ENCODE measurements around the gene PRRX1.

The PRRX1 gene

DNA sequence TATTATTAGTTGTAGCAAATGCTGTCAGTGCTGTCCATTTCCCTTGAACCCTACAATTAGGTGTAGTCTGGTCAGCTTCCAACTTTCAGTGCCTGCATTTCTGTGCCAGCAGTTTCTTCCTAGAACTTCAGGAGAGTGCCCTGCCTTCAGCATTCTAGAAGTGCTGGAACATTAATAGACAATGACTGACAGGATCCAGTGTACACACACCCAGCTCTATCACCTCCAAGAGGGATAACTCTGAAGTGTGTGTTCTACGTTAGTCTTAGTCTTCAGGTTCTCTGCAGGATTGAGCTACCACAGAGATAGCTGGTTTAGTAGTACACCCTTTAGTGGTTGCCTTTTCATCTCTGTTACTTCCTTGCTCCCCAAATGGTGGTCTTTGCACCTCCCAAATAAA is 61.4 kb downstream of the PRRX1 start:
- no peak for DNase-seq

DNA sequence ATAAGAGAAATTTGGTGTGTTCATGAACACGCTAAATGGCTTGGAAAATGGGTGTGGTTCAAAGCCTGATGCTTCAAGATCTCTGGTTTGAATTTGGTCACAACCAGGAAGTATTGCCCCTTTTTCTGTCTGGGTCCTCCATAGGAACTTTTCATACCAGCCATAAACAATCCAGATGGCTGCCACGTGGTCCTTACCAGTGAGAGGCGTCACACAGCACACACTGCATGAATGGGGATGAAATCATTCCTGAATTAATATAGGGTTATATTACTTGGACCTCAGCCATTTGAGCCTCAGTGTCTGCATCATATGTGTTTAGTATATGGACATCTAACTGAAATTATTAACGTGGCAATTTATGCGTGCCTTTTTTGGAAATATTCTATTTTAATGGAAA is 64.0 kb downstream of the PRRX1 start:
- no peak for DNase-seq

DNA sequence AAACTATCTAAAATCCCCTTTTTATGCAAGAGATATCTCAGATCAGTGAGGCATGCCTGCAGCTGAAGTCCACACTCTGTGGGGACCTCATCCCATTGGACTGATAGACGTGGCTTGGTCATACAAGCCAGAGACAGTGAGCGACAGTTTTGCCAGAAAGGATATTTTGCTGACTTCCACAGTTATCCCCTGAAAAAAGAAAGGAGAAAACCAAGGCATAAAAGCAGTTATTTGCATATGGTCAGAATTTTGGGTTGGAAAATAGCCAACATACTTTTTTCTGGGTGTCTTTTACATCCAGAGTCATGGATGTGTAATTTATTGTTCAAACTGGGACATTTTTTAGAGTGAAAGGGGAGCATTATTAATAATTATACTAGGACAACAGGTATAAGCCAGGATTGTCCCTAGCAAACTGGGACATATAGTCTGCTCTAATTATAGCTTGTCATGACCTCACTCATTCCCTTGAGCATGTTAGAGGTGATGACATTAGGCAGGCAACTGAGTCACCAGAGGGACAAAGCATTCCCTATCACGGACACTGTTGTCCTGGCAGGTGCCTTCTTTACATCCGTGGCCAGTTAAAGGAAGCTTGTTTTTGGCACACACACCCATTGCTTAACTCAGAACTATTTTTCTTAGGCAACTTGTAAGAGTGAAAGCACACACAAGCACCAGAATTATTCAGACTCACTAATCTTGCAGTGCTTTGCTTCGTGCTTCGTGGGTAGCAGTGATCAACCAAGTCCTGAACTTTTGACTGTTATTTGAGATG is 65.5 kb downstream of the PRRX1 start:
- DNase-seq: no peak

DNA sequence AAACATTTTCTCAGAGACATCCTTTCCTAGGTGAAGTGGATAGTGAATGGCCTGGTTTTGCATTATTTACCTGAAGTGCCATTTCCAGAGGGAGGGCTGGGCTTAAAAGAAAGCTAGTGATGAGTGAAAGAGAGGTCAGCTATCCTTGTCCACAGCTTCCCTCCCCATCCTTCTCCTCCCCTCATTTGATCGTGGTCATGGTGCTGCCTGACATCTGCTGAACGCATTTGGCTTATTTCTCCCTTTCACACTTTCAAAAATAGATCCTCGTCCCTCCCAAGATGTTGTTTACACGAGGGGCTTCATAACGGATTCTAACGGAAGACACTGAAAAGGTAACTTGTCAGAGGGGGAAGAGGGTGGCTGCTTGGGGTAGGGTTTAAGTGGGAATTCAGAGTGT is 66.1 kb downstream of the PRRX1 start:
- no peak for DNase-seq

DNA sequence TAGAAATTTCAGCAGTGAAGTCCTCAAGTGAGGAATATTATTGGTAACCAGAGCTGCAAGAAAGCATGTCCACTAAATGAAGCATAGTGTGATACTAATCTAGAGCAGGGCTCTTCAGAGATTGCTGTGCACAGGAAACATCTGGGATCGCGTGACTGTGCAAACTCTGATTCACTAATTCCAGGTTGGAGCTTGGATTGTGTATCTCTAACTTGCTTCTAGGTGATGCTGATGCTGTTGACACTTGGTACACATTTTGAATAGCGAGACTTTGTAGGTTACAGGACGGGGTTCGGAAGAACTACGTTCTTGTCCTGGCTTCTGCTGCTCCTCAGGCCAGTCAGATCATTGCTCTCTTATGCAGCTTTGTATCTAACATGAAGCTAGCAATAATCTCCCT is 66.5 kb downstream of the PRRX1 start:
- no peak for DNase-seq

DNA sequence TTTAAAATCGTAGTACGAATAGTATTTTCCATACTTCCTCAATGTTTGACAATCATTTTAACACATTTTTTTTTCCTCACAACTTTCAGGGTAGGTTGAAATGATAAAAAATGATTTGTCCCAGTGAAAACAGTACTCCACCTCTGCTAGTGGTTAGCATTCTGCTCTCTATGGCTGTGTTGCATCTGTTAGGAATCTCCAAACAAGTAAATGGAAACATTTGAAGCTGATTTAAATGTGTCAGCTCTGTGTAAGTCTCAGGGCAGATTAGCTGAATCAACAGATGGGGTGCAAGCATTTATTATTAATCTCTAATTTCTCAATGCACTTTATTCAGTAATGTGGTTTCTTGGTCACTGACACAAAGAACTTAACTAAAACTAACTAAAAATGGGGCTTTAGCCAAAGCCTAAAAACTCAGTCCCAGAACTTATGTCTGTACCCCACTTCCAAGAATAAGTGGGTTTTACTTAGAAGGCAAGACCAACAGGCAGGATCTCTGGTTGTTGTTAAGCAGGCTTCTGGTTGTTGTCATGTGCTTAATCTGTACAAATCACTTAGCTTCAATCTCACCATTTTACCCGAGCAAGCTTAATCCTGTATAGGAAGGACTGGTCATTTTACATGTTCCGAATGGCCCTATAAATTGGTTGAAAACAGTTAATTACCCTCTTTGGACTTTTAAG is 67.8 kb downstream of the PRRX1 start:
- no peak for DNase-seq

DNA sequence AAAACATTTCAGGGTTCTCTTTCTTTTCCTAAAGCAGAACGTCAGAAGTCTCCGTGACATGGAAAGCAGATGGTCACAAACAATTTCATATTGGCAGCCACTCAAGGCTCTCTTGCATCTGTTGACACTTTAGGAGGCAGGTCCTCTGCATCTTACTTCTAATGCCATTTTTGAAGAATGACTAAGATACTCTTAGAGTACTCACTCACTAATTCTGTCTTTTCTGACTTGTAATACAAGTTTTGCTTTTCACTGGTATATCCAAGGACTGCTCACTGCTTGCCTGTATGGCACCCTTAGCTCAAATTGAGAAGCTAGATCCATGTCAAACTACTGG is 68.3 kb downstream of the PRRX1 start:
- no peak for DNase-seq

DNA sequence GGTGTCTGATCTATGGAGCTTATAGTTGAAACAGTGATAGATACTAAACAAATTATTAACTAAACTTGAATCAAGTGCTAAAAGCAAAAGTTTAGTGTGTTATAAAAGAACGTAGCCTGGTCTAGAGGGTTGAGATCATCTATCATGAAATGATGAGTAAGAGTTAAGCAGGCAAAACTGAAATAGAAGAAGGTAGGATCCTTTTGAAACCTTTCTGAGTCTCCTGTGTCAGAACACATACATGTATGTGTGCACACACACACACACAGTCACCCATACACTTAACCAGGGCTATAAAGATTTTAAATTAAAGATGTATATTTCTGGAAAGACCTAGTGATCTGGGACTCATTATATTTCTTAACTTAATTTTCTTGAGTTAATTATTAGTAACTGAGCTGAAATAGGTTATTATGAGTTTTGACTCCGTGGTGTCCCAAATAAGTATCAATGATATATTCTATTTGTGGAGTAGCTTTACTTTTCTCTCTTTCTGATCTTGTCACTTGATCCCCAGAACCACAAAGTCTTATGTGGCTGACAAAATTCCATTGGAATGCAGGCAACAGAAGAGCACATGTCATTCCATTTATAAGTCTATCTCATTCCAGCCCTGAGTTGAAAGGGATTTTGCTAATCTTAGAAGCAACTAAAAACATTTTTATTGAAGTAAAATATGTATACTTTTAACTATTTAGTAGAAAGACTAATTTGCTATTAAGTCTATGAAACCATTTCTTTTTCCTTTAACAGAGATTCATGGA is 70.7 kb downstream of the PRRX1 start:
- DNase-seq: no peak

DNA sequence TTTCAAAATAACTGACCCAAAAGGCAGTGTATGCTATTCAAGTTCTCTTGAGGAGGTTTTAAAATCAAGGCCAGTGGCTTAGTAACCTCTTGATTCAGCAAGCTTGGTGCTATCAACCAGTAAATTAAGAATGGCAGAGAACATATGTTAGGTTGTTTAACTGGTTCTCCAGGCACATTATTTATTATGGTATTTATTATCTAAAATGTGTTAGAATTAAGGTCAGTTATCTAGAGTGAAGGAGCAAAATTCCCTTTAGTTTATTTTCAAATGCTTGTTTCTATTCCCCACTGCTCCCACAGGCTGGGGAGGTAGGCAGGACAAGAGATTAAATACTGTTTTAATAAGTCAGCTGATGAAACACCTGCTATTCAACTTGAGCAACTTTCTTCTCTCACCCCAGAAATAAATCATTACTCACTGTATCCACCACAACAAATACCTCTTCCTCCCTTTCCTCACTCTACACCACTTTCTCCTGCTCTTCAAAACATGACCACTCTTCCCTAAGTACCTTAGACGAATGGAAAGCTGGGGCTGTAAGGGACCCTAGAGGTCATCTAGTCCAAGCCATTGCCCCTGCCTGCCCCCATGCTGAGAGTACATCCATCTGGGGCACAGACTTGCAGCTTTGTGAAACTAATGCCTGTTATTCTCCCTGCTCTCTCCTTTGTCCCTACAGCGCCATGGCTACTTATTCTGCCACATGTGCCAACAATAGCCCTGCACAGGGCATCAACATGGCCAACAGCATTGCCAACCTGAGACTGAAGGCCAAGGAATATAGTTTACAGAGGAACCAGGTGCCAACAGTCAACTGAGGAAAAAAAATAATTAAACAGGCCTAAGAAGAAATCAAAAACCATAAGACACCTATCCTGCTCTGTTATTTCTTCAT is 71.7 kb downstream of the PRRX1 start:
- DNase-seq: no peak

DNA sequence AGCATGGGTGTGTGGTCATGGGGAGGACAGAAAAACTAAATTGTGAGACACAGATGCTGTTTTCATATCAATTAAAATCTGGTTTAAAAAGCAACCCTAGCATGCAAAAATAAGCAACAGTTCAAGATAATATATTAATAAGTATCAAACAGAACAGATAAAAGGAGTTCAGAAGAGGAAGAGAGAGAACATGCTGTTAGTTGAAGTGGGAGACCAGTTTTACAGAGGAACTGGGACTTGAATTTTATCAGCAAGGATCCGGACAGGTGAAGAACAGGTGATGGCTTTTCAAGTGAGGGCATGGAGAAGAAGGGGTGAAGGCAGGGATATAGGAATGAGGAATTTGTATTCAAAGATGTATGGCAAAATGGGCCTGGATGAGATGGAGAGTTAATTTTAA is 75.9 kb downstream of the PRRX1 start:
- no peak for DNase-seq

DNA sequence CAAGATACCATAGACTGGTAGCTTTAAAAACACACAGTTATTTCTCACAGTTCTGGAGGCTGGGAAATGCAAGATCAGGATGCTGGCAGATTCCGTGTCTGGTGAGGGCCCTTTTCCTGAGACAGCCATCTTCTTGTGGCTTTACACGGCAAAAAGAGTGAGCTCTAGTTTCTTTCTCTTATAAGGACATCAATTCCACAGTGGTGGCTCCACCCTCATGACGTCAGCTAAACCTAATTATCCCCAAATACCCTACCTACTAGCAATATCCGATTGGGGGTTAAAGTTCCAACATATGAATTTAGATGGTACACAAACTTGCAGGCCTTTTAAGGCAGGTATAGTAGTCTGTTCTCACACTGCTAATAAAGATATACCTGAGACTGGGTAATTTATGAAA is 77.7 kb downstream of the PRRX1 start:
- no peak for DNase-seq

DNA sequence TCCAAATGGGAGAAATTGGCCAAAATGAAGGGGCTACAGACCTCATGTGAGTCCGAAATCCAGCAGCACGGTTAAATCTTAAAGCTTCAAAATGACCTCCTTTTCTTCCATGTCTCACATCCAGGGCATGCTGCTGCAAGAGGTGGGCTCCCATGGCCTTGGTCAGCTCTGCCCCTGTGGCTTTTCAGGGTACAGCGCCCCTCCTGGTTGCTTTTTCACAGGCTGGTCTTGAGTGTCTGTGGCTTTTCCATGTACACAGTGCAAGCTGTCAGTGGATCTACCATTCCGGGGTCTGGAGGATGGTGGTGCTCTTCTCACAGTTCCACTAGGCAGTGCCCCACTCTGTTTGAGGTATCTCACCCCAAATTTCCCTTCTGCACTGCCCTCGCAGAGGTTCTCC is 78.7 kb downstream of the PRRX1 start:
- DNase-seq: no peak

DNA sequence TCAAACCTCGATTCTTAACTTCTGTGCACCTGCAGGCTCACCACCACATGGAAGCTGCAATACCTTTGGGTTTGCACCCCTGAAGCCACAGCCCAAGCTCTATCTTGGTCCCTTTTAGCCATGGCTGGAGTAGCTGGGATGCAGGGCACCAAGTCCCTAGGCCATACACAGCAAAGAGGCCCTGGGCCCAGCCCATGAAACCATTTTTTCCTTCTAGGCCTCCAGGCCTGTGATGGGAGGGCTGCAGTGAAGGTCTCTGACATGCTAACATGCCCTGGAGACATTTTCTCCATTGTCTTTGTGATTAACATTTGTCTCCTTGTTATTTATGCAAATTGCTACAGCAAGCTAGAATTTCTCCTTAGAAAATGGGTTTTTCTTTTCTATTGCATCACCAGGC is 79.2 kb downstream of the PRRX1 start:
- no peak for DNase-seq

DNA sequence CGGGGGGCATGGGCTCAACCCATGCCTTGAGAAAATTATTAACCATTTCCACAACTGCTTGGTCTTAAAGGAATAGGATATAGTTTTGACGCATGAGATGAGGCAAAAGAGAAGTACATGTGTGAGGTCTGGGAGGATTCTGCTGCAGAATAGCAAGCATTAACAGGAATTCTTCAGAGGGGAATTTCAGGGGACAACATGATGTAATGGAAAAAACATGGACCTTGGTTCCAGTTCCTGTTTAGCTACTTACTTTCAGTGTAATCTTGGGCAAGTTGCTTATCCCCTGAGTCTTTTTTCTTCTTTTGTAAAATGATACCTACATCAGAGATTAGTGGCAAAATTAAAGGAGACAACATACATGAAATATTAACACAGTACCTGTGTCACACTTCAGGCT is 85.6 kb downstream of the PRRX1 start:
- DNase-seq: no peak

DNA sequence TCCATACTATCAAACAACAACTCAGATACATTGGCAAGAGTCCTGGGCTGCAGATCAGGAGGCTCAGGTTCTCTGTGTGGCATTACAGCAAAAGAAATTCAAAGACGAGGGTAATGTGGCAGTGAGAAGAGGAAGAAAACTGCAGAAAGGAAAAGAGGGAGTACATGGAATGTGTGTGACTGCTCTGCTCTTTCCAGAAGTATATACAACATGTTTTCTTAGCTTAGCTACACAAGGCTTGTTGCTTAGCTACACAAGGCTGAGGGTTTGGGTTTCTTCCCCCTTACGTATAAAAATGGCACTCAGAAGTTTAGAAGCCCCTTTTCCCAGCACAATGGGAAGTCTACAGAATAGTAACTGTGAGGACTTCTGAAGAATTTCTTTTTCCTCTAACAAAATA is 86.0 kb downstream of the PRRX1 start:
- no peak for DNase-seq

DNA sequence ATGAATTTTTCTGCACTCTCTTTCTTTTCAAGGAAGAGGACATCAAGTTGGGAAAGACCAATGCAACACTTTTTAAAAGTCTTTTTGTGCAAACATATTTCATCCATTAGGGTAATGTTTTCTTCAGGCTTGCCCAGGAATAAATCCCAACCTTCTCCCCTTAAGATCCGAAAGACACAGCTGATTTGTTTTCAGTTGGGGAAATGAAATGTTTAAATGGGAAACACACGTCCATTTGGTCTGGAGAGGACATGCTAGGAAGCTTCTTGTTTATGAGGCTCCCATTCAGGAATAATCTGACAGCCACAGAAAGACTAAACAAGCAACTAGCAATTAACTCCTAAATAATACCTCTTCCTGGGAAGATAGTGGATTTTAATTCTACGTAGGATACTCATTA is 91.9 kb downstream of the PRRX1 start:
- DNase-seq: no peak

DNA sequence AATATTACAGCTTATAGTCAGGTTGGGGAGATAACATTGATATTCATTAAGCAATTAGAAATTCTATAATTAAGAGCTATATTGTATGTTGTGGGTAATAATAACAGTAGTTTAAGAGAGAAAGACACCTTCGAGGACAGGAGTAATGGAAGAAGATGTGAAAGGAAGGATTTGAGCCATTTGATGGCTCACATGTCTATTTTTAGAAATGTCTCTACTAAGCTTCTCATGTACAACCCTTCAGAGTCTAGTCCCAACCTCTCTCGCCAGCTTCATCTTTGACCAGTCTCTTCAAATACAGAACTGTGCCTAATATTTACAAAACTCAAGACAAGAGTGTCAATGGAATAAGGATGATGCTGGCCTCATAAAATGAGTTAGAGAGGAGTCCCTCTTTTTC is 95.1 kb downstream of the PRRX1 start:
- DNase-seq: no peak

DNA sequence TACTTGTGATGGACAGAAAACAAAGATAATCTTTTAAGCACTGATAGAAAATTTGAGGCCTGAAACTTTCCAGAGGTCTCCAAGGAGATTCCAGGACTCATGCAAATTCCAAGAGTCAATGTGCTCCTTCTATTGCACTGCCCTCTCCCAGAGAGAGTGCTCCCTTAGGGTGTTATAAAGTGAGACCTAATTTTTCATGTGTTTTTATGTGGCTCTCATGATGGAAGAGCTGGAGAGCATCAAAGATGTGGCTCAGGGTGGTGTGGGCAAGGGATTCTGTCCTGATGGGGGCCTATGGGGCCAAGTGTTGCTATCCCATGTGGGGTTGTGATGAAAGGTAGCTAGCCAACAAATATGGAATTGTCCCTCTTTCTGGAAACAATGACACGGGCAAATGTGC is 101.3 kb downstream of the PRRX1 start:
- no peak for DNase-seq

DNA sequence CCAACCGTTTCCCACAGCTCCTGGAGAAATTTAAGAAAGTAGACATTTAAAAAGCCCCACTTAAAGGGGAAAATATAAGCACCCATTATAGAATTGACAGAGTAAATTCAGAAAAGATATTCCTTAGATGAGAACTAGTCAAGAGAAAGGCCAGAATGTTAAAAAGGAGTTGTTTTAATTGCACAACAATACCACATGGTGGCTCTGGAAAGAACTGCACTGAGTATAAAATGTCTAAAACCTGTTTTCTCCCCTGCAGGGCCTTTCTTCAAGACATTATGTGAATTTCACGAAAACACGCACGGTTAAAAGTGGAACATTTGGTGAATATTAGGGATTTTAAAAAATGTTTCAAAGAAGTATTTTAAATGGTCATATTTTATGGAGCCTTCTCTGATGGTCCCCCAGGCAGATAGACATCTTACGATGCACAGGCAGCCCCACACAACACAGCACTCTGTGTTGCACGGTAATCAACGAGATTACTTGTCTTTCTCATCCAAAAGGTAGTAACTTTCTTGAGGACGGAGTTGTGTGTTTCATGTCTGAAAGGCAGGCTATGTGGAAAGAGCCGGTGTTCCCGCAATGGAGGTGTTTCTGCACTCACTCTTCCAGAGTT is 101.9 kb downstream of the PRRX1 start:
- DNase-seq: no peak

DNA sequence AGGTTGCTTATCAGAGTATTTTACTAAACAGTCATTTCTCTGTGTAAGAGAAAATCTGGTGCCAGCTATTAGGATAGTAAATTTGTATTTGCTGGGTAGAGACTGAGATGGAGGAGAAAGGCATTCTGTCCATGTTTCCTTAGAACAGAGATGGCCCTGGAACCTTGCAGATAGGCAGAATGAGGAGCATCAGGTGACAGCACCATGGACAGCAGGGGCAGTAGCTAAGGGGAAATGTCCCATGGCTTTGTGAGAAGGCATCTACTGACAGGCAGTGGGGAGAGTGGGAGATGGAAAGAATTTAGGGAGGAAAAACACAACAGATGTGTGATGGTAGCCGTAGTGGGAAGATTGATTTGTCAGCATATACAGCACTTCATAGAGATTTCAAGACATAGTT is 105.0 kb downstream of the PRRX1 start:
- no peak for DNase-seq

DNA sequence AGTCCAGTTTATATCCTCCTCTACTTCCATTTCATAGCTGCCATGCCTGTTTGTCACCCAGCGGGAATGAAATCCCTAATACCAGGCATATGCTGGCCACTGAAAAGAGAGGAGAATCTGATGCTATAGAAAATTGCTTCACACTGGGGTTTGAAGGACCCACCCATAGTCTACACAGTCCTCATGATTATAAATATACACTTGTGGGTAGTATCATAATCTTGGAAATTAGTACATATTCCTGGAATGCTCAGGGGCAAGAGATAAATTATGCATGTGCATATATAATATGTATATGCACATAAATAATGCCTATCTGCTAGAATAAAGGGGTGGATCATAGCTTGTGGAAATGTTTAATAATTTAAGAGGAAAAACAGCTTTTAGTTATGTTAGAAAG is 105.8 kb downstream of the PRRX1 start:
- DNase-seq: no peak

DNA sequence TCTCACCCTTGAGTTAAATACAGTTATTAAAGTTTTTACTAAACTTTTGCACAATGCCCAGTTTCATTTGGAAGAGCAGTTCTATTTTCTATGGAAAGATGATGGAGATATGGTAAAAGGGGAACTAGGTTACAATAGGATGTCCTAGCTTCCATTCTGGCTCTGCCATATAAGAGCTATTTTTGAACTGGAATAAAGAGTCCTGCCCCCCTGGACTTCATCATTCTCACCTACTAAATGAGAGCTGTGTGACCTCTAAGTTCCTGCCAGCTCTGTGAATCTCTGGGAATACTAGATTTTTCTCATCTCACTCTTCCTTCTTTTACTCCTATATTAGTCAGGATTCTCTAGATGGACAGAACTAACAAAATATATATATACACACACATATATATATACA is 106.3 kb downstream of the PRRX1 start:
- no peak for DNase-seq

DNA sequence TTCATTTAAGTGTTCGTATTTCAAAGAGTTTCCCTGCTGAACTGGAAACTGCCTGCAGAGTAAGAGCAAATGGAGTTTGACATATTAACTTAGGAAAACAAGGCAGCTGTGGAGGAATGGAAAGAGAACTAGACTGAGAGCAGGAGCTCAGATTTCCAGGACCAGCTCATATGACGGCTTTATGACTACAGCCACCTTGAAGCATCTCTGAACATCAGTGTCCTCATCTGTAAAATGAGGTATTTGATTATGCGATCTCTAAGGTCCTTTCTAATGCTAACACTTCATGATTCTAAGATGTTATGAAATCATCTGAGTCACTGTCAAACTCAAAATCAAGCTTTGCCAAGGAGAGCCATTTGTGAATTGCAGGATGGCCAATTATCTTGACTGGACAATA is 112.3 kb downstream of the PRRX1 start:
- DNase-seq: no peak

Data from stimulated activated CD4-positive, alpha-beta T cell treated with anti-CD3 and anti-CD28 coated beads, Interleukin-4, amount 100 ng/mL, for 1 hour (primary cell).